ENCODE measurements around the gene PPP1CB.

The PPP1CB gene

GRCh38 chr2:28751252-28751955 is at the start of gene PPP1CB:
Gene PPP1CB (plus strand): TSS chr2:28751830. CDS start chr2:28752125, 295 bp downstream.
- peak within 1 kb of the TSS; percentile 99 for H3K27ac ChIP-seq (ENCODE audit: low read depth, low read length)
- no peaks in the 10 kb centered on the region for H3K36me3 ChIP-seq (ENCODE audit: insufficient read depth, low read length)
- H3K27me3 ChIP-seq (ENCODE audit: control insufficient read depth in 1 of 2, insufficient read depth in 2 of 2, low read length in 2 of 2), result no peaks in the 10 kb centered on the region
- H3K9ac ChIP-seq (ENCODE audit: low read length), result peak within 1 kb of the TSS; percentile 80
- H3K4me1 ChIP-seq (ENCODE audit: insufficient read depth, low read length), result peaks cover 31% of the 10 kb centered on the region
- no peaks in the 10 kb centered on the region for H3K9me3 ChIP-seq (ENCODE audit: low read length)
- peak within 1 kb of the TSS; percentile 86 to 87 for H3K4me3 ChIP-seq (ENCODE audit: low read depth in 1 of 2, low read length in 2 of 2)

GRCh38 chr2:28702415-28702861 is 49.2 kb upstream of the PPP1CB start:
- peak overlapping the region; percentile 12 for H3K27ac ChIP-seq (ENCODE audit: low read depth, low read length)
- no peaks in the 10 kb centered on the region for H3K27me3 ChIP-seq (ENCODE audit: control insufficient read depth in 1 of 2, insufficient read depth in 2 of 2, low read length in 2 of 2)

GRCh38 chr2:28702878-28703277 is 48.8 kb upstream of the PPP1CB start:
- no peak overlapping the region for H3K27ac ChIP-seq (ENCODE audit: low read depth, low read length)
- no peaks in the 10 kb centered on the region for H3K9me3 ChIP-seq (ENCODE audit: low read length)
- H3K9ac ChIP-seq (ENCODE audit: low read length), result no peak overlapping the region
- H3K4me3 ChIP-seq (ENCODE audit: low read depth in 1 of 2, low read length in 2 of 2), result no peak overlapping the region
- H3K27me3 ChIP-seq (ENCODE audit: control insufficient read depth in 1 of 2, insufficient read depth in 2 of 2, low read length in 2 of 2), result no peaks in the 10 kb centered on the region
- peaks cover 18% of the 10 kb centered on the region for H3K4me1 ChIP-seq (ENCODE audit: insufficient read depth, low read length)
- H3K36me3 ChIP-seq (ENCODE audit: insufficient read depth, low read length), result no peaks in the 10 kb centered on the region

More at GRCh38 chr2:28702415-28702861, 49.2 kb upstream of the PPP1CB start:
- Histone ChIP-seq H3K9me3 (ENCODE audit: low read length) (no peaks in the 10 kb centered on the region), H3K4me1 (ENCODE audit: insufficient read depth, low read length) (peaks cover 14% of the 10 kb centered on the region), H3K36me3 (ENCODE audit: insufficient read depth, low read length) (no peaks in the 10 kb centered on the region), H3K9ac (ENCODE audit: low read length) (no peak overlapping the region), H3K4me3 (ENCODE audit: low read depth in 1 of 2, low read length in 2 of 2) (no peak overlapping the region)

- Histone ChIP-seq H3K4me3 (ENCODE audit: low read depth in 1 of 2, low read length in 2 of 2) (no peak overlapping the region), H3K9me3 (ENCODE audit: low read length) (no peaks in the 10 kb centered on the region), H3K36me3 (ENCODE audit: insufficient read depth, low read length) (no peaks in the 10 kb centered on the region), H3K27ac (ENCODE audit: low read depth, low read length) (no peak overlapping the region), H3K9ac (ENCODE audit: low read length) (no peak overlapping the region), H3K4me1 (ENCODE audit: insufficient read depth, low read length) (peaks cover 23% of the 10 kb centered on the region), H3K27me3 (ENCODE audit: control insufficient read depth in 1 of 2, insufficient read depth in 2 of 2, low read length in 2 of 2) (no peaks in the 10 kb centered on the region)
Observed at GRCh38 chr2:28704621-28705020, 47.0 kb upstream of the PPP1CB start.

- no peak overlapping the region for H3K9ac ChIP-seq (ENCODE audit: low read length)
- H3K4me3 ChIP-seq (ENCODE audit: low read depth in 1 of 2, low read length in 2 of 2), result no peak overlapping the region
- H3K4me1 ChIP-seq (ENCODE audit: insufficient read depth, low read length), result peaks cover 23% of the 10 kb centered on the region
- no peaks in the 10 kb centered on the region for H3K27me3 ChIP-seq (ENCODE audit: control insufficient read depth in 1 of 2, insufficient read depth in 2 of 2, low read length in 2 of 2)
- no peaks in the 10 kb centered on the region for H3K36me3 ChIP-seq (ENCODE audit: insufficient read depth, low read length)
- no peaks in the 10 kb centered on the region for H3K9me3 ChIP-seq (ENCODE audit: low read length)
- H3K27ac ChIP-seq (ENCODE audit: low read depth, low read length), result no peak overlapping the region
Observed at GRCh38 chr2:28705751-28706440, 45.7 kb upstream of the PPP1CB start.

- Histone ChIP-seq H3K4me3 (ENCODE audit: low read depth in 1 of 2, low read length in 2 of 2) (no peak overlapping the region), H3K9me3 (ENCODE audit: low read length) (no peaks in the 10 kb centered on the region), H3K36me3 (ENCODE audit: insufficient read depth, low read length) (no peaks in the 10 kb centered on the region), H3K9ac (ENCODE audit: low read length) (no peak overlapping the region), H3K4me1 (ENCODE audit: insufficient read depth, low read length) (peaks cover 17% of the 10 kb centered on the region), H3K27me3 (ENCODE audit: control insufficient read depth in 1 of 2, insufficient read depth in 2 of 2, low read length in 2 of 2) (no peaks in the 10 kb centered on the region), H3K27ac (ENCODE audit: low read depth, low read length) (no peak overlapping the region)
Observed at GRCh38 chr2:28707592-28707991, 44.0 kb upstream of the PPP1CB start.

- Histone ChIP-seq H3K9me3 (ENCODE audit: low read length) (no peaks in the 10 kb centered on the region), H3K36me3 (ENCODE audit: insufficient read depth, low read length) (no peaks in the 10 kb centered on the region), H3K9ac (ENCODE audit: low read length) (no peak overlapping the region), H3K4me3 (ENCODE audit: low read depth in 1 of 2, low read length in 2 of 2) (no peak overlapping the region), H3K27me3 (ENCODE audit: control insufficient read depth in 1 of 2, insufficient read depth in 2 of 2, low read length in 2 of 2) (no peaks in the 10 kb centered on the region), H3K4me1 (ENCODE audit: insufficient read depth, low read length) (peaks cover 13% of the 10 kb centered on the region), H3K27ac (ENCODE audit: low read depth, low read length) (no peak overlapping the region)
Observed at GRCh38 chr2:28709101-28709500, 42.5 kb upstream of the PPP1CB start.

- no peak overlapping the region for H3K9ac ChIP-seq (ENCODE audit: low read length)
- no peaks in the 10 kb centered on the region for H3K9me3 ChIP-seq (ENCODE audit: low read length)
- H3K27ac ChIP-seq (ENCODE audit: low read depth, low read length), result no peak overlapping the region
- no peaks in the 10 kb centered on the region for H3K36me3 ChIP-seq (ENCODE audit: insufficient read depth, low read length)
- no peaks in the 10 kb centered on the region for H3K27me3 ChIP-seq (ENCODE audit: control insufficient read depth in 1 of 2, insufficient read depth in 2 of 2, low read length in 2 of 2)
- peaks cover 13% of the 10 kb centered on the region for H3K4me1 ChIP-seq (ENCODE audit: insufficient read depth, low read length)
- no peak overlapping the region for H3K4me3 ChIP-seq (ENCODE audit: low read depth in 1 of 2, low read length in 2 of 2)
Observed at GRCh38 chr2:28710545-28710944, 41.1 kb upstream of the PPP1CB start.

GRCh38 chr2:28713577-28714298 is 37.9 kb upstream of the PPP1CB start:
- no peaks in the 10 kb centered on the region for H3K9me3 ChIP-seq (ENCODE audit: low read length)
- H3K36me3 ChIP-seq (ENCODE audit: insufficient read depth, low read length), result no peaks in the 10 kb centered on the region
- H3K9ac ChIP-seq (ENCODE audit: low read length), result no peak overlapping the region
- H3K4me1 ChIP-seq (ENCODE audit: insufficient read depth, low read length), result peaks cover 16% of the 10 kb centered on the region
- no peak overlapping the region for H3K27ac ChIP-seq (ENCODE audit: low read depth, low read length)
- no peak overlapping the region for H3K4me3 ChIP-seq (ENCODE audit: low read depth in 1 of 2, low read length in 2 of 2)
- no peaks in the 10 kb centered on the region for H3K27me3 ChIP-seq (ENCODE audit: control insufficient read depth in 1 of 2, insufficient read depth in 2 of 2, low read length in 2 of 2)

GRCh38 chr2:28716265-28716865 is 35.3 kb upstream of the PPP1CB start:
- Histone ChIP-seq H3K27me3 (ENCODE audit: control insufficient read depth in 1 of 2, insufficient read depth in 2 of 2, low read length in 2 of 2) (no peaks in the 10 kb centered on the region), H3K27ac (ENCODE audit: low read depth, low read length) (peak overlapping the region; percentile 49), H3K36me3 (ENCODE audit: insufficient read depth, low read length) (no peaks in the 10 kb centered on the region), H3K9ac (ENCODE audit: low read length) (no peak overlapping the region), H3K4me1 (ENCODE audit: insufficient read depth, low read length) (peaks cover 16% of the 10 kb centered on the region), H3K4me3 (ENCODE audit: low read depth in 1 of 2, low read length in 2 of 2) (no peak overlapping the region), H3K9me3 (ENCODE audit: low read length) (no peaks in the 10 kb centered on the region)

GRCh38 chr2:28717339-28717758 is 34.3 kb upstream of the PPP1CB start:
- Histone ChIP-seq H3K4me1 (ENCODE audit: insufficient read depth, low read length) (peaks cover 16% of the 10 kb centered on the region), H3K36me3 (ENCODE audit: insufficient read depth, low read length) (no peaks in the 10 kb centered on the region), H3K27ac (ENCODE audit: low read depth, low read length) (peak overlapping the region; percentile 34), H3K9ac (ENCODE audit: low read length) (no peak overlapping the region), H3K27me3 (ENCODE audit: control insufficient read depth in 1 of 2, insufficient read depth in 2 of 2, low read length in 2 of 2) (no peaks in the 10 kb centered on the region), H3K4me3 (ENCODE audit: low read depth in 1 of 2, low read length in 2 of 2) (no peak overlapping the region), H3K9me3 (ENCODE audit: low read length) (no peaks in the 10 kb centered on the region)
